NCI-H460 (cell line): Measurements from ENCODE around the gene HOXA3. TPM values are rescaled to one million over a fixed set of nuclear protein-coding genes. Genes with fewer than 3 reads are reported as not detected.

Experiments used
- DNase-seq: peaks from one replicate; pipeline ENCODE4 v3.0.0-alpha.2; 2016; ENCODE audit warnings: low read depth; ENCODE audit errors: extremely low read depth
- total RNA-seq: library from RNA; depleted of rRNA; stranded (reverse); fragments of >200 nt; shearing (Covaris generic); gene quantifications from 2 replicates; pipeline ENCODE4 v1.2.3, GENCODE V29; 2014

Gene HOXA3
- total RNA-seq, 1 experiment from 2014 or later, result 4.4 TPM

DNA sequence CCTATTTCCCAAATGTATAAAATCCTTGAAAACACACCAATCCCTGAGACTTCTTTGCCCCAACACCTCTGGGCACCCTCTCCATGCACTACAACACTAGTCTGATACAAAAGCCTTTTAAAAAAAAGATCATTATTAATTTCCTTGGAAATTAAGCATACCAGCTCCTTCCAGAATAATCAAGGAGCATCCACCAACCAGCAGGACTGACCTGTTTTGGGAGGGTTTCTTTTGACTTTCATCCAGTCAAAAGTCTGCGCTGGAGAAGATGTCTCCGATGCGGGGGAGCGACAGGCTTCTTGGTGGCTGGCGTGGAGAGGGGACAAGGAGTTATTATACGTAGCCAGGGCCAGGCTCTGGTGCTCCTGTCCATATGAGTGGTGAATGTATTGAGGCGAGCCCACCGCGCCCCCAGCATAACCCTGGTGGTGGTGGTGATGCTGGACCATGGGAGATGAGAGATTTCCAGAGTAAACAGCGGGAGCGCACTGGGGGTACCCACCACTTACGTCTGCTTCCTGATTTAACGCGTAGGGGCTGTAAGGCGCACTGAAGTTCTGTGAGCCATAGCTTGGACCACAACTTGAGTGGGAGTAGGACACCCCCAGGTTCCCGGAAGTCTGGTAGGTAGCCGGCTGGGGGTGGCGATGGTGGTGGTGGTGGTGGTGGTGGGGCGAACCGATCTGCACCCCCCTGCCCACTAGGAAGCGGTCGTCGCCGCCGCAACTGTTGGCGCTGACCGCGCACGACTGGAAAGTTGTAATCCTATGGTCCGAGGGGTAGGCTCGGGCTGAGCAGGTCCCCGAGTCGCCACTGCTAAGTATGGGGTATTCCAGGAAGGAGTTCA lies 57.1 kb downstream of the HOXA3 start:
- no peak for DNase-seq

DNA sequence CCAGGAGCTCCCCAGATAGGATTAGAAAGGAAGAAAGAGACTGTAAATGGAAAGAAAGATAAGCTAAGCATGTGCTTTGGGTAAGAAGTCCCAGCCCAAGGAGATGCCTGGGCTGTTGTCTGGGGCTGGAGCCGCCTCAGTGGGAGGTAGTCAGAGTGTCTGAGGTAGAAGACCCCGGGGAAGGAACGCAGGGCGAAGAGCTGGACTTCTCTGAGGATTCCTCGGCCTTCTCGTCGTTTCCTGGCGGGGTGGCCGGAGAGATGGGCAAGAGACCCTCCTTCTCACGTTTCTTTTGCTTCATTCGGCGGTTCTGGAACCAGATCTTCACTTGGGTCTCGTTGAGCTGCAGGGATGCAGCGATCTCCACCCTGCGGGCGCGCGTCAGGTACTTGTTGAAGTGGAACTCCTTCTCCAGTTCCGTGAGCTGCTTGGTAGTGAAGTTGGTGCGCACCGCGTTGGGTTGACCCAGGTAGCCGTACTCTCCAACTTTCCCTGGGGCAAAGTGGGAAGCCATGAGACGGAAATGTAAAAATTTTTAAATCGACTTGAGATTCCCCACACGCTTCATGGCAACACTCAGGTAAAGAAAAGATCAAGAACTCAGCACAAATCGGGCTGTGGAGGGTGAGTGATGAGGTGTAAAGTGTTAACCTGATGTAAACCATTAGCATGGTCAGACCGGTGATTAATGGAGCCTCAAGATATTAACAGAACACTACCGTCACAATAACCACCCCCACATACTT lies 57.9 kb downstream of the HOXA3 start:
- DNase-seq, result no peak

DNA sequence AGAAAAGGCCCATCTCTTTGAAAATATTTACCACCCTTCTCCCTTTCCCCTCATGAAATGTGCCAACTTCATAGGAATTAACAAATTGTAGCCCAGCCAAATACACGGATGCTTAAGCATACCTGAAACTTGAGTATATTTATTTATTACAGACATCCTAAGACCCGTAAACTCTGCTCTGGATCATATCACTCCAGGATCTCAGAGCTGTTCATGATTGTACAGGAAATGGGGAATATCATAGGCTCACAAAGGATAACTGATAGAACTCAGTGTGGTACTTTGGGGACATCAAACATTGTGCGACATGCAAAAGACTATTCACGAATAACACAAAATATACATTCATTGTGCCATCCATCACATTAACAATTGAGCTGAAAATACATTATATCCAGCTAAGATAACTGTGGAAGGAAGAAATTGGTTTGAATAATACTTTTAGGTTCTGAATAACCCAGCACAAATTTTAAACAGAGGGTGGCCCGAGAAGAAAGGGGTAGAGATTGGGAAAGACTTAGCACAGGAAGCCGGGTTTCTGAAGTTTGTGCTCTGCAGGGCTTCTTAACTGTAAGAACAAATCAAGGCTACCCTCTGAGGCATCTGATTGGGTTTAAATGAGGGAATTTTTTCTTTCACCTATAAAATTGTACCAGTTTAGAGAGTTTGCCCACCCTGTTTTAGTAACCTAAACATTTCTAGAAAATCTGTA lies 59.0 kb downstream of the HOXA3 start:
- no peak for DNase-seq

DNA sequence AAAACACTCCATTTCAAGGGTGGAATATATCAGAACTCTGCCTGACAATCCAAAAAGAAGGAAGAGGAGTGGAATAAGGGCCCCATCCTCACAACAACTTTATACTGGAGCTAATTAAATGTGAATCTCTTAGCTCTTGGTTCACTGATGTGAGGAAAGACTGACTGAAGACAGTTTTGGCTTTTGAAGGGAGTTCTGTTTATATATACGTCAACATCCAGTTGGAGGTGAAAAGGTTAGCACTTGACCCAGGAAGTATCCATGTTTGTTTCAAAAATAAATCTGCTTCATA lies 59.6 kb downstream of the HOXA3 start:
- DNase-seq, result no peak

DNA sequence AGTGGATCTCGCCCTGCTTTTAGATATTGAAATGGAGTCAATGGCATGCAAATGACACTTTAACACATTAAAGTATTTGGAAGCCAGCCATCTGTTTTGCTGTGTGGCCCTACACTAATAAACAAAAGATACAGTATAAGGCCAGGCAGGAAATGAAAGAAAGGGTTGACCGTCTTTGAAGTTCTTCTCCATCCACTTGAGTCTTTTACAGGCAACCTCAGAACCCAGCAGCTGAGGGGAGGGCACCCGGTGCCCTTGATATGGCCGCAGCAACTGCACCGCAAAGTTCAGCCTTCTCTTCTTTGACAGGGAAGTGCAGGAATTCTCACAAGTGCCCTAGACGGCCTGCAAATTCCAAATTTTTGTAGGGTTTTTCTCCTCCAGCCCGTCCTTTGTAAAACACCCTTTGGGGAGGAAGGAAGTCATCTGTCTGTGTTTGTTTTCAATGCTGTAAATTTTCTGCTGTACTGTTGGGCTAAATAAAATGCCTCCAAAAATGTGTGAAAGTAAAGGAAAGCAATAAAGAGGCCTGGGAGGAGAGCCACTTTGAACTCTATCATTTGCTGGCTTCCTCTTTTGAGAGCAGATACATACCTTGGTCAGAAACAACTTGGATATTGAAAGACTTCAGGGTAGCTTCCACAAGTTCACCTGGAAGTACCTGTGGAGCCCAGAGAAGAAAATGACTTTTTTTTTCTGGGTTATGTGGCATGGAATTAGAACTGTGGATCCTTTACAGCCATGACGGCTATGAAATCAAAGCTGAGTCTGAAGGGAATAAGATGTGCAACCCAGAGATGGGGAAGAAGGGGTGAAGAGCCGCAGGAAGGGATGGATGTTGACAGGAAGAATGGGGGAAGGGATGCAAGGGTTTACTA lies 60.2 kb downstream of the HOXA3 start:
- DNase-seq, result no peak

DNA sequence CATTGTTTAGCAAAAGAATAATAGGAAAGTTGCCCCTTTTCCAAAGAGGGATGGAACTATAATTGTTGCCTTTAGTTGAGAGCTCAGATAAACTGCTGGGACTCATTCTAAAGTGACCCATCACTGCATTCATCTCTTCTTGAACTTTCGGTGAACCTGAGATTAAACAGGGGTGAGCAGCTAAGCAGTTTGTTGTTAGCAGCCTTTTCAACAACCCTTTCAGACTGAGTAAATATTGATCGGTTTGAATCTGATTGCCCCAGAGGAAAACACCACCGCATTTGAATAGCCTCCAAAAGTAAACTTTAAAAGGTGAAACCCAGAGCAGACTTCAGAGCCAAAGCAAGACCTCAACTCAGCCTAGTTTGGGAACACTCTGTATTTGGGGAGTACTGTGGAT lies 61.3 kb downstream of the HOXA3 start:
- DNase-seq, result no peak

DNA sequence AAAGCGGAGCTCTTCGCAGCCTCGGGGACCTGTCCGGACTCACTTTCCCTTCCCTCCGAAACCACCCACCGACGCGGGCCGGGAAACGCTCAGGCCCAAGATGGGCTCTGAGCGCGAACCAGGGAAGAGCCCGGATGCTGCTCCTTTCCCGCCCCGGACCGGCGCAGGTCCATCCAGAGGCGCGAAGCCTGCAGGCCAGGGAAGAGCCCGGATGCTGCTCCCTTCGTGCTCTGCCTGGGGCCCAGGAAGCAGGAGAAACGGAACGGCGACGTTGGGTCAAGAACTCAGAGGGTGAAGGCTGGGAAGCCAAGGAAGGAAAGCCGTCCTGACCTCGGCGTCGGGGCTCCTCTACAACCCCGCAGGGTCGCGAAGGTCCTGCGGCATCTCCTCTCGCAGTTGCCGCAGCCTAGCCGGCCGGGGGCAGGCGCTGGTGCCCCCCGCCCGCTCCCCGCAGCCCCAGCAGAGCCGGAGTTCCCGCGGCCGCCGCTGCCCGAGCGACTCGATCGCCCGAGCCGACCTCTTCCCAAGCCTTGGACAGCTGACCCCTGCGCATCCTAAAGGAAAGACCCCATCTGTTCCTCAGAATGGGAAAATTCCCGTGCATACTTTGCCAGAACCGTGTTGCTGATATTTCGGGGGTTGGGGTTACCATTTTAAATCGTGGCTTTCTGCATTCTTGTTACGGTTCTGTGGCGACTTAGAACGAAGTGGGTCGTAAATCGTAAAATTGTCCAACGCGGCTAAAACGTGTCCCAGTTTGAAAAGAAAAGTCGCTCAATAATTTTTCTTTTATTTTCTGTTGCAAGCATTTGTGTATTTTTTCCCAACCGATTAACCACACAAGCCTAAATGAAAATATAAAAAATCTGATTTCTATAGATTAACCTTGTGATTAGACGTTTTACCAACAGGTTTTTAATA lies 64.1 kb downstream of the HOXA3 start:
- no peak for DNase-seq

DNA sequence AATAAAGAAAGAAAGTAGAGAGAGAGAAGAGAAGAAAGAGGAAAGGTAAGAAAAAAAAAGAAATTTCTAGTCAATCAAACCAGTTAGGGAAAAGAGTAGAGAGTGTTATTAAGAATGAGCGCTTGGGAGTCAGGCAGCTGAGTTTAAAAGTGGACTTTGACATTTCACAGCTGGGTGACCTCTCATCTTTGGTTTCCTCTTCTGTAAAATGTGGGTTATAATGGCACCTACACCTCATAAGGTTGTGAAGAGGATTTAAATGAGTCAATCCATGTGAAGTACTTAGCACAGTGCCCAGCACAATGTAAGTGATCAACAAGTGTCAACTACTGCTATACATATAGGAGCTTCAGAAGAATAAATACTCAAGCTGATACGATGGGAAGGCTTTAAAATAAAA lies 68.7 kb downstream of the HOXA3 start:
- DNase-seq, result no peak

DNA sequence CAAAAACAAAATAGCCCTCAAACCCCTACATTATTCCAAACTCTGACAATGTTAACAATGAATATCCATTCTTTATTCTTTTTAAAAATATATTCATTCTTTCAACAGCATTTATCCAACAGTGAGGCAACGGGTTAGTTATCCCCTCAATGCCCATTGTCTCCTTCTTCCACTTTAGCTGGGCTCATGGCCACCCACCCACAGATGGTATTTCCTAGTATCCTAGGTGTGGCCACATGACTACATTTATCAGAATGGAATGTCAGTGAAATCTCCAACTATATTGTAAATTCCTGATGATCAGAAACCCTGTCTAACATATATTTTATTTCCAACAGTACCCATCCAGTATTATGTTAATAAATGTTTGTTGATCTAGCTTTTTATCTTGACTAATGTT lies 70.2 kb downstream of the HOXA3 start:
- DNase-seq, result no peak

DNA sequence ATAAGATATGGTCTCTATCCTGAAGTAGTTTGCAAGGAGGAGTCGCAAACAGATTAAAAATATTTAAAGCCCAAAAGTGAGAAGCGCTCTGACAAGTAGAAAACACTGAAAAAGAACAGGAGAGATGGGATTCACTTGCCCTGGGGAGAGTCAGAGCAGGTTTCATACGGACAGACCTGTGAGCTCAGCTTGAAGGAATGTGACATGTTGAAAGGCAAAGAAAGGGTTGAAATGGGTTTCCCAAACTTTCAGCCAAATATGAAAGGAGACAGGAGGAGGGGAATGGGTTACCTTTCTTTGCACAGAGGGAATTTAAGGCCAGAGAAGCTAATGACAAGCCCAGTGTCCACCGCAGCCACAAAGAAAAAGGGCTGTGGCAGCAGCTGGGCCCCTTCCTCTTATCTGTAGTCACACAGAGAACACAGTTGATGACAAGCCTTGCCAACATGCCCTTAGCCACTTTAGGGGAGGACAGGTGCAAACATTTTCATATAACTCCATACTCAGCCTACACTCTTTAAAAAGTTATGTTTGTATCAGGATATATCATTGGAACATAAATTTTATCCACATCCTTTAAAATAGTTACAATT lies 71.4 kb downstream of the HOXA3 start:
- DNase-seq, result peak; percentile 11

DNA sequence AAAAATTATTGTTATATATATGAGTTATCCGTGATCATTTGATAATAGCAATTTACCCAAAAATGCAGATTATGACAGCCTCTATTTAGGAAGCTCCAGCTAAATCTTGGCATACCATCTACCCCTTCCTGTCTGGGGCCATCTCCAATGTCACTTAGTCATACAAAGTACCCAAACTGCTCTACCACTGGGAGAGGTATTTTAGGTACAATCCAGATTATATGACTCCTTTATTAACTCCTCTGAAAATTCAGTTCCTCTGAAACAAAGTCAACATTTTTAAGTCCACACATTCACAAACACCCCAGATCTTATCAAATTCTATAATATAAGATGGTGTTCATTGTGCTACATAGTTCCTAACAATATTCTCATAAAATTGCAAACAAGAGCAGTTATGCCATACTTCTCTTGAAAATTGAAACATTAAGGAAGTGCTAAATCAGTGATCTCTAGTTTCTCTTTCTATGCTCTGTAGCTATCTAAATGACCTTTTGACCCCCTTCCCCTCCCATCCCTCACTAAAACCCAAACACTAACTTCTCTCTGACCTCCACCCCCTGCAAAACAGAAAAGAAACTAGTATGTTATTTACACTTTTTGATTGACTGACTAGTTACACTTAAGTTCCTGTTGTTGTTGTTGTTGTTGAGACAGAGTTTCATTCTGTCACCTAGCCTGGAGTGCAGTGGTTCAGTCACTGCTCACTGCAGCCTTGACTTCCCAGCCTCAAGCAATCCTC lies 73.0 kb downstream of the HOXA3 start:
- DNase-seq, result no peak

DNA sequence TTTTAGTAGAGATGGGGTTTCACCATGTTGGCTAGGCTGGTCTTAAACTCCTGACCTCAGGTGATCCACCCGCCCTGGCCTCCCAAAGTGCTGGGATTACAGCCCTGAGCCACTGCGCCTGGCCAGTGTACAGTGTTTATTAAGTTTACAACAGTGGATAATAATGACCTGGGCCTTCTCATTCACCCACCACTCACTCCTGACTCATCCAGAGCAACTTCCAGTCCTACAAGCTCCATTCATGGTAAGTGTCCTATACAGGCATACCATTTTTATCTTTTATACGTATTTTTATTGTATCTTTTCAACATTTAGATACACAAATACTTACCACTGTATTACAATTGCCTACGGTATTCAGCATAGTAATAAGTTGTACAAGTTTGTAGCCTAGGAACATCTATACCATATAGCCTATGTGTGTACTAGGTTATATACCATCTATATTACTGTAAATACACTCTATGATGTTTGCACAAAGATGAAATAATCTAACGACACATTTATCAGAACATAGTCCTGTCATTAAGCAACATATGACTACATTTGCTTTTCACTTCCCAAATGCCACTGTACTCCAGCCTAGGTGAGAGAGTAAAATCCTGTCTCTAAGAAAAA lies 73.7 kb downstream of the HOXA3 start:
- no peak for DNase-seq

DNA sequence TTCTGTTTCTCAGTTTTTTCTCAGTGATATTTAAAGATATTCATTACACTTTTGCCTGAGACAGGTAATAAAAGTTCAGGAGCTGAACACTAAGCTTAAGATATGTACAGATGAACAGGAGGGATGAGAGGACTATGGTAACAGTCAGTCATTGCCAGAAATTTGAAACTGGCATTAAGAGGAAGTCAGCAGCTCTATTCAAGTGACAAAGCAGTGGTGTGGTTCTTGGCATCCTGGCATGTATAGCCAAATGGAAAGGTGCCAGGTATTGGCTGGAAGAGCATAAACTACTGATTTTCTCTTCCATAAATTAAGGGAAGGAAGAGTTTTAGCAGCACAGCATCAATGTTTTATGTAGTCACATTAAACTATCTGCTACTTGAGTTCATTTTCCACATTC lies 79.3 kb downstream of the HOXA3 start:
- no peak for DNase-seq

DNA sequence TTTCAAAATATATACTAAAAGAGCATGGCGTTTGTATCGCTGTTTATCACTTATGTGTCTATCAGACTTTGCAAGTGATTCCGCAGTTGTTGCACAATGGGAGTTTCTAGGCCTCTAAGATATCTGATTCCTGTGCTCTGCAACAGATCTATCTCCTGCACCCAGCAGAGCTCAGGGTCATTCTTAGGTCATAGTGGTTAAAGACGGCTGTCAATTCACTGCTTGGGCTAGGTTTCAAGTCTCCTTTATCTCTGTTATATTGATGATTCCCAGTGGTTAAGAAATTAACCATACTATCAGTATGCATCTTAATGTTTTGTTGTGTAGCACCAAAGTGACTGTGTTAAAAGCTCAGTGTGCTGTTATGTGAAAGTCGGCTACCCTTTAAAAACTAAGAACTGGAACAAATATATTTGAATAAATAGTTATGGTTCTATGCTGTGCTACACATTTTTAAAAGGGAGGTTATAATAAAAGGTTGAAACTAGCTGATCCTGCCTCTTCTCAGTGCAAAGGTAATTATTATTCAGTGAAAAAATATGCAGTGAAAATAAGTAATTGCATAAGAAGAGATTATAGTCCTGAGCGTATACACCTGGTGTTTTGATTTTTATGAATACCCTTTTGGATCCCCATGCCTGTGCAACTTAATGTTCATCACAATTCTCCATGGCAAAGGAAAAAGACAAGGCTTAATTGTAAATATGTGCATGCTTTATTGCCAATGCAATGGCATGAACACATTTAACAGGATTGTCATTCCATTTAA lies 80.6 kb downstream of the HOXA3 start:
- no peak for DNase-seq

DNA sequence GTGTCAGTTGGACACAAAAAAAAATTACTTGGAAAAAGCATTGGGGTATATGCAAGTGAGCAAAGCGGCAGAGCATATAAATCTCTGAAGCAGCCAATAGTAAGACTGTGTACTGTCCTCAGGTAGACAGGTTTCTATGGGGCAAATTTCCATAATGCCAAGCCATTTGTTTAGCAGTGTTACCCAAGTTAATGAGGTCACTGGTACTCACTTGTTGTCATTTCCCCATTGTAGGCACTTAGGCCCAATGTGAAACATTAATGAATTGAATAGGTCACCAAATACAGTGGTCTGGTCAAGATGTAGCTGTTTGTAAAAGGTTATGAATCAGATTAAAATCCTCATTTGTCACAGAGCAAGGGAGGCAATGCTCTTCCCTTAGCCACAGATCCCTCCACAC lies 84.1 kb downstream of the HOXA3 start:
- DNase-seq, result no peak

DNA sequence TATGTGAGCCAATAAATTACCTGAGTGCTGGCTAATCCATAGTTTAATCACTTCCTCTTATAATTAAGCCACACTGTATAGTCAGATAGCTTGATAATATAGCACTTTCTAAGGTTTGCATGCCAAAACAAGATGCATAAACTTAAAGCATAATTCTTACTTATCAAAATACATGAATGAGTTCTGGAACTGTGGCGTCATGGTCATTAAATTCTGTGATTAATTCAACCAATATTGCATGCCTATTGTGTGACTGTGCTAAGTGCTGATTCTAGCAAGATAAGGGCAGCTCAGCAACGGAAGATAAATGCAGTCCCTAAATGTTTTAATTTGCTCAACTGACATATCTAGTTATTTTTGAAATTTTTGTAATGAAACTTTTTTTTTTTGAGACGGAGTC lies 86.2 kb downstream of the HOXA3 start:
- DNase-seq, result no peak

DNA sequence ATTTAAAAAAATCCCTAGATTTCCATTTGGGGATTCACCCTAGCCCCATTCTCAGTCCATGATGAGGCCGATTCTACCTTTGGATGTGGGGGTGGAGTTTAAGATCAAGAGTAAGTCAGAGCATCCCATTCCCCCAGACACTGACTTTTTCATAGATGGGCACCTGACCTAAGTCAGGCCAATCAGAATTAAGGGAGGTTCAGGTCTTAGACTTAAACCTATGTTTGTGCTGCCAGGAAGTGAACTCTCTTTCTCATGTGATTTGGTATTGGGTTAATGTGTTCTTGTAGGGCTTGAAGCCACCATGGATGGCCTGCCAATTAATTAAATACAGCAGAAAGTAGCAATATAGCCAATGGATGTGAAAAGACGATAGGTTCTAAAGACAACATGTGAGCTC lies 86.7 kb downstream of the HOXA3 start:
- DNase-seq, result no peak
